H9 (cell line): ENCODE data around the gene ADH7. TPM values are rescaled to one million over a fixed set of nuclear protein-coding genes. Genes with fewer than 3 reads are reported as not detected.

Experiments used
- DNase-seq: peaks from one replicate; pipeline ENCODE4 v3.0.0-alpha.2; 2017
- H2AFZ ChIP-seq: one replicate; pipeline ENCODE4 v1.6.1; 2013; ENCODE audit warnings: mild to moderate bottlenecking, low read length, control low read depth, moderate library complexity
- H2AK5ac ChIP-seq: 2 replicates; pipeline ENCODE4 v1.6.1; 2013; ENCODE audit warnings: low read length, control low read depth, mixed read lengths; ENCODE audit not compliant: insufficient read length
- H2BK120ac ChIP-seq: one replicate; pipeline ENCODE4 v1.6.1; 2013; ENCODE audit warnings: low read depth, mild to moderate bottlenecking, low read length, control low read depth, inconsistent platforms; ENCODE audit not compliant: poor library complexity, severe bottlenecking
- H2BK12ac ChIP-seq: 2 replicates; pipeline ENCODE4 v1.6.1; 2013; ENCODE audit warnings: low read length, control low read depth, mixed read lengths, low read depth; ENCODE audit not compliant: insufficient read length
- H2BK15ac ChIP-seq: 2 replicates; pipeline ENCODE4 v1.6.1; 2013; ENCODE audit warnings: low read depth, low read length, control low read depth
- H2BK20ac ChIP-seq: one replicate; pipeline ENCODE4 v1.6.1; 2013; ENCODE audit warnings: low read depth, mild to moderate bottlenecking, low read length, control low read depth, inconsistent platforms; ENCODE audit not compliant: poor library complexity, severe bottlenecking
- H2BK5ac ChIP-seq: 2 replicates; pipeline ENCODE4 v1.6.1; 2013; ENCODE audit warnings: low read length, control low read depth, mixed read lengths; ENCODE audit not compliant: insufficient read length
- H3K14ac ChIP-seq: 2 replicates; pipeline ENCODE4 v1.6.1; 2013; ENCODE audit warnings: low read length, control low read depth; ENCODE audit not compliant: insufficient read depth
- H3K18ac ChIP-seq: 2 replicates; pipeline ENCODE4 v1.6.1; 2013; ENCODE audit warnings: low read depth, mild to moderate bottlenecking, mixed read lengths, low read length, control low read depth; ENCODE audit not compliant: insufficient read length
- H3K23ac ChIP-seq: 2 replicates; pipeline ENCODE4 v1.6.1; 2013; ENCODE audit warnings: low read length, control low read depth, mixed read lengths, low read depth; ENCODE audit not compliant: insufficient read length
- H3K23me2 ChIP-seq: 2 replicates; pipeline ENCODE4 v1.6.1; 2013; ENCODE audit warnings: low read depth, mild to moderate bottlenecking, mixed read lengths, low read length, control low read depth; ENCODE audit not compliant: insufficient read length, poor library complexity, severe bottlenecking
- H3K27ac ChIP-seq: 2 replicates; pipeline ENCODE4 v1.5.1; 2013; ENCODE audit warnings: low read length, control low read depth, mixed read lengths, low read depth; ENCODE audit not compliant: insufficient read length
- H3K27me3 ChIP-seq: 2 replicates; pipeline ENCODE4 v1.6.1; 2013; ENCODE audit warnings: low read length, control low read depth, inconsistent platforms; ENCODE audit not compliant: insufficient read depth
- H3K4ac ChIP-seq: 2 replicates; pipeline ENCODE4 v1.6.1; 2013; ENCODE audit warnings: low read depth, mild to moderate bottlenecking, control low read depth, inconsistent platforms, low read length, moderate library complexity
- H3K4me1 ChIP-seq: 2 replicates; pipeline ENCODE4 v1.6.1; 2013; ENCODE audit warnings: low read length, control low read depth, inconsistent platforms; ENCODE audit not compliant: insufficient read depth
- H3K4me2 ChIP-seq: 2 replicates; pipeline ENCODE4 v1.6.1; 2013; ENCODE audit warnings: low read length, control low read depth, mixed read lengths; ENCODE audit not compliant: insufficient read length, insufficient read depth
- H3K56ac ChIP-seq: 2 replicates; pipeline ENCODE4 v1.6.1; 2013; ENCODE audit warnings: low read depth, mild to moderate bottlenecking, mixed read lengths, low read length, control low read depth; ENCODE audit not compliant: insufficient read length
- H3K79me1 ChIP-seq: 2 replicates; pipeline ENCODE4 v1.6.1; 2013; ENCODE audit warnings: low read depth, mild to moderate bottlenecking, moderate library complexity, low read length, control low read depth, inconsistent platforms; ENCODE audit not compliant: insufficient read depth, poor library complexity, severe bottlenecking
- H3K79me2 ChIP-seq: 2 replicates; pipeline ENCODE4 v1.6.1; 2013; ENCODE audit warnings: low read length, control low read depth, inconsistent platforms; ENCODE audit not compliant: insufficient read depth
- H3K9ac ChIP-seq: 2 replicates; pipeline ENCODE4 v1.6.1; 2013; ENCODE audit warnings: low read length, control low read depth, mixed read lengths; ENCODE audit not compliant: insufficient read length; ENCODE audit errors: extremely low read depth
- H3K9me3 ChIP-seq: one replicate; pipeline ENCODE4 v1.6.1; 2013; ENCODE audit warnings: low read depth, low read length, inconsistent platforms; ENCODE audit not compliant: control insufficient read depth
- H3T11ph ChIP-seq: one replicate; pipeline ENCODE4 v1.6.1; 2013; ENCODE audit warnings: mild to moderate bottlenecking, low read length, control low read depth, inconsistent platforms
- H4K20me1 ChIP-seq: one replicate; pipeline ENCODE4 v1.6.1; 2013; ENCODE audit not compliant: control insufficient read depth, insufficient read length, insufficient read depth
- H4K5ac ChIP-seq: 2 replicates; pipeline ENCODE4 v1.6.1; 2013; ENCODE audit warnings: low read depth, mild to moderate bottlenecking, mixed read lengths, low read length, control low read depth; ENCODE audit not compliant: insufficient read length
- H4K8ac ChIP-seq: replicated peaks from 2 replicates; pipeline ENCODE4 v1.6.1; 2013; ENCODE audit warnings: low read length, control low read depth, mixed read lengths, low read depth; ENCODE audit not compliant: insufficient read length
- H4K91ac ChIP-seq: 2 replicates; pipeline ENCODE4 v1.6.1; 2013; ENCODE audit warnings: low read depth, mild to moderate bottlenecking, moderate library complexity, mixed read lengths, low read length, control low read depth; ENCODE audit not compliant: insufficient read length
- H3K27ac Mint-ChIP-seq, 3 experiments: 2 replicates in 2 of 3; 3 replicates in 1 of 3; pipeline ENCODE4 v1.8.0; 2020 to 2021; ENCODE audit warnings: mixed read lengths in 3 of 3, mild to moderate bottlenecking in 1 of 3, moderate library complexity in 1 of 3
- H3K27me3 Mint-ChIP-seq: 2 replicates; pipeline ENCODE4 v1.8.0; 2021; ENCODE audit warnings: low read depth, mild to moderate bottlenecking, moderate library complexity, mixed read lengths
- H3K36me3 Mint-ChIP-seq, 3 experiments: 2 replicates in 2 of 3; 3 replicates in 1 of 3; pipeline ENCODE4 v1.8.0; 2020 to 2021; ENCODE audit warnings: low read depth in 3 of 3, mixed read lengths in 3 of 3; ENCODE audit not compliant: insufficient read depth in 1 of 3
- H3K4me1 Mint-ChIP-seq, 2 experiments: 2 replicates each; pipeline ENCODE4 v1.8.0; 2020; ENCODE audit warnings: mixed read lengths in 2 of 2
- H3K4me3 Mint-ChIP-seq, 2 experiments: 2 replicates in 1 of 2; 3 replicates in 1 of 2; pipeline ENCODE4 v1.8.0; 2020 to 2021; ENCODE audit warnings: mild to moderate bottlenecking in 2 of 2, mixed read lengths in 2 of 2, moderate library complexity in 1 of 2
- H3K9me3 Mint-ChIP-seq, 2 experiments: 2 replicates in 1 of 2; 3 replicates in 1 of 2; pipeline ENCODE4 v1.8.0; 2020; ENCODE audit warnings: mild to moderate bottlenecking in 2 of 2, mixed read lengths in 2 of 2, moderate library complexity in 1 of 2
- total RNA-seq: library from RNA; stranded (reverse); gene quantifications from 2 replicates; pipeline ENCODE4 v1.2.1, GENCODE V29; 2021
- TF ChIP-seq, protein P1 (sequence below): fragments of 200-600 bp; sonication (generic); conservative IDR thresholded peaks from 3 replicates; pipeline ENCODE4 v1.8.0; 2021; ENCODE audit warnings: antibody characterized with exemption, mild to moderate bottlenecking

The ADH7 gene
- total RNA-seq, 1 experiment from 2014 or later = not detected

DNA sequence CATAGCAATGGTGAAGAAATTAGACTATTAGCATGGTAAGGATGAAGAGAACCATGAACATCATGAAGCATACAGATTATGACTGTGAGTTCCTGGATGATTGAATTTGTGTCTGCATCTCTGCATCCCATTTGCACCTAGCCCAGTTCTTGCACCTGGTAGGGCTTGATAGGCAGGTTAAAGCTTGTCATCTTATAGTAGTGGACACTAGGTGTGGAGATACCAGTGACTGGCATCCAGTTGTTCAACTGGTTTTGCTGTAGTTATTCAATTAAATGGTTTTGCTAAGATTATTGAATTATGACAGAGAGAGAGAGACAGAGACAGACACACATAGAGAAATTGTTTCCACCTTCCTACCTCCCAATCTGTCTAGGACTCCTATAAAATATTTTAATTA lies 5.0 kb downstream of the ADH7 start:
- Histone ChIP-seq H2AFZ (no peak overlapping the region), H3K79me2 (no peaks in the 10 kb centered on the region), H3K23me2 (no peaks in the 10 kb centered on the region), H2BK12ac (no peak overlapping the region), H3K56ac (no peak overlapping the region), H3K23ac (no peak overlapping the region), H3K9ac (no peak overlapping the region), H3K4me2 (no peak overlapping the region), H3K4me1 (no peaks in the 10 kb centered on the region), H2BK15ac (no peak overlapping the region), H3K9me3 (no peaks in the 10 kb centered on the region), H3K14ac (no peak overlapping the region), H2BK20ac (no peak overlapping the region), H3K27ac (no peak overlapping the region), H3K18ac (no peak overlapping the region), H3K27me3 (no peaks in the 10 kb centered on the region), H3T11ph (no peak overlapping the region), H4K8ac (no peak overlapping the region), H4K5ac (no peak overlapping the region), H3K4ac (no peak overlapping the region), H2BK120ac (no peak overlapping the region), H2AK5ac (no peak overlapping the region), H4K20me1 (no peaks in the 10 kb centered on the region), H2BK5ac (no peak overlapping the region), H3K79me1 (no peaks in the 10 kb centered on the region), H4K91ac (no peak overlapping the region)
- no peak overlapping the region for H3K4me3 Mint-ChIP-seq
- no peak overlapping the region for H3K27ac Mint-ChIP-seq
- DNase-seq = no peak
- H3K9me3 Mint-ChIP-seq = no peaks in the 10 kb centered on the region
- TF ChIP-seq, protein P1, sequence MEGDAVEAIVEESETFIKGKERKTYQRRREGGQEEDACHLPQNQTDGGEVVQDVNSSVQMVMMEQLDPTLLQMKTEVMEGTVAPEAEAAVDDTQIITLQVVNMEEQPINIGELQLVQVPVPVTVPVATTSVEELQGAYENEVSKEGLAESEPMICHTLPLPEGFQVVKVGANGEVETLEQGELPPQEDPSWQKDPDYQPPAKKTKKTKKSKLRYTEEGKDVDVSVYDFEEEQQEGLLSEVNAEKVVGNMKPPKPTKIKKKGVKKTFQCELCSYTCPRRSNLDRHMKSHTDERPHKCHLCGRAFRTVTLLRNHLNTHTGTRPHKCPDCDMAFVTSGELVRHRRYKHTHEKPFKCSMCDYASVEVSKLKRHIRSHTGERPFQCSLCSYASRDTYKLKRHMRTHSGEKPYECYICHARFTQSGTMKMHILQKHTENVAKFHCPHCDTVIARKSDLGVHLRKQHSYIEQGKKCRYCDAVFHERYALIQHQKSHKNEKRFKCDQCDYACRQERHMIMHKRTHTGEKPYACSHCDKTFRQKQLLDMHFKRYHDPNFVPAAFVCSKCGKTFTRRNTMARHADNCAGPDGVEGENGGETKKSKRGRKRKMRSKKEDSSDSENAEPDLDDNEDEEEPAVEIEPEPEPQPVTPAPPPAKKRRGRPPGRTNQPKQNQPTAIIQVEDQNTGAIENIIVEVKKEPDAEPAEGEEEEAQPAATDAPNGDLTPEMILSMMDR = no peak
- no peaks in the 10 kb centered on the region for H3K27me3 Mint-ChIP-seq
- H3K4me1 Mint-ChIP-seq = no peaks in the 10 kb centered on the region
- no peaks in the 10 kb centered on the region for H3K36me3 Mint-ChIP-seq
